Ovary (tissue), 10 donors: ENCODE results near the gene ZNF708. TPM values are rescaled to one million over a fixed set of nuclear protein-coding genes. Genes with fewer than 3 reads are reported as not detected.
A peak's percentile ranks its signal among the peaks of the same experiment; 100 is the strongest.
"Not testable (repeated sequence)": the region's sequence is repeated elsewhere in the genome, so short reads cannot be mapped to it uniquely, and the experiment has no call there.

Source experiments
- DNase-seq, 5 donors: peaks; one replicate each; pipeline ENCODE4 v3.0.0-alpha.2; 2019 to 2020
- H3K27ac ChIP-seq, 2 donors: fragments of 200-600 bp; one replicate each; pipeline versions ENCODE4 v1.5.1 to v1.8.0; 2019 to 2022
- H3K27me3 ChIP-seq: fragments of 200-600 bp; one replicate; pipeline ENCODE4 v1.8.0; 2022
- H3K36me3 ChIP-seq: fragments of 200-600 bp; sonication (generic); one replicate; pipeline ENCODE4 v1.5.1; 2019
- H3K4me1 ChIP-seq: one replicate; pipeline ENCODE4 v1.8.1; 2013; ENCODE audit warnings: mild to moderate bottlenecking, moderate library complexity; ENCODE audit not compliant: insufficient read depth
- H3K4me3 ChIP-seq: fragments of 200-600 bp; sonication (generic); one replicate; pipeline ENCODE4 v1.5.1; 2017
- H3K9me3 ChIP-seq, 2 donors: fragments of 200-600 bp in 1 of 2; sonication (generic) in 1 of 2; one replicate each; pipeline versions ENCODE4 v1.5.1 to v1.8.1; 2013 to 2019; ENCODE audit warnings: mild to moderate bottlenecking in 1 of 2, moderate library complexity in 1 of 2
- EP300 ChIP-seq: sonication (generic); formaldehyde crosslinking; IDR thresholded peaks from one replicate; pipeline ENCODE4 v1.6.1; 2017; ENCODE audit warnings: antibody characterized with exemption
- POLR2A ChIP-seq: fragments of 450-650 bp; IDR thresholded peaks from one replicate; pipeline ENCODE4 v1.6.1; 2017; ENCODE audit warnings: antibody characterized with exemption, mild to moderate bottlenecking, moderate library complexity
- WGBS, 3 donors: extraction: QIAGEN DNeasy Blood & Tissue Kit in 1 of 3; methylation state at CpG; one replicate each; pipeline versions ENCODE4 v1.1.5 to v1.1.7; 2013 to 2017; 5-methylcytosine and 5-hydroxymethylcytosine counted together
- intact Hi-C, 4 donors: fragments of 100-400 bp; cut with DNase I; formaldehyde crosslinking; loops; one replicate each; pipeline versions ENCODE4 v1.11.0 to v1.15.1; 2022 to 2023
- long read RNA-seq, 3 donors: library from polyadenylated mRNA in 2 of 3; unstranded in 2 of 3; transcript quantifications; one replicate each; pipeline ENCODE4 v2.0.0 and lab custom pipeline, GENCODE V29; 2021 to 2026
- polyA plus RNA-seq, 2 donors: library from polyadenylated mRNA; stranded (reverse); fragments of 200-250 nt in 1 of 2; fragments of 350-450 nt in 1 of 2; fragmentation: Illumina TruSeq in 1 of 2; extraction: RNeasy Lipid Tissue Mini Kit (QIAGEN cat#74804) in 1 of 2; gene quantifications; one replicate each; pipeline ENCODE4 v1.2.3, GENCODE V29; 2013 to 2014
- total RNA-seq, 7 donors: library from RNA; depleted of rRNA in 2 of 7; stranded (reverse); fragments of >200 nt in 2 of 7; fragmentation: NEBNext Ultra II Directional in 3 of 7; extraction: Animal tissue kit (Norgen Biotek cat#: 25700) in 3 of 7; gene quantifications; one replicate each; pipeline versions ENCODE4 v1.1.0 to v1.2.4, GENCODE V29; 2016 to 2023
- TF ChIP-seq, protein P1 (sequence below), 3 donors: fragments of 450-650 bp in 2 of 3; fragments of 200-600 bp in 1 of 3; IDR thresholded peaks; one replicate each; pipeline versions ENCODE4 v1.5.1 to v1.8.0; 2016 to 2022; ENCODE audit warnings: antibody characterized with exemption in 3 of 3, mild to moderate bottlenecking in 1 of 3
- donor health status: DM: no; HTN: no; CAD: no; lungs with moderate emphysema.
- donor health status: DM: no; HTN: no; CAD: no.
- donor health status: Bipolar disorder and iron deficiency.
- donor health status: DM: yes; HTN: yes; CAD: no.
- donor health status: DM: no; HTN: no; CAD: no.
- donor health status: DM: yes; HTN: yes; CAD: no.

ZNF708 gene
- total RNA-seq (10 to 100 TPM; 11.4 to 56.5 (median 24.6) TPM), polyA plus RNA-seq (10 to 100 TPM; 14.7 to 16.3 TPM)
- long read RNA-seq, donor 1, full-length matches to known transcripts, result 30 of 38 reads
- long read RNA-seq, donor 1, partial matches to known transcripts, result 2 of 38 reads
- long read RNA-seq, donor 1, other reads (novel, unspliced or antisense), result 6 of 38 reads
- long read RNA-seq, donor 2, full-length matches to known transcripts, result 7 of 47 reads
- long read RNA-seq, donor 2, partial matches to known transcripts, result 40 of 47 reads
- long read RNA-seq, donor 2, other reads (novel, unspliced or antisense), result 0 of 47 reads
- long read RNA-seq, donor 3, partial matches to known transcripts, result 1 of 5 reads
- long read RNA-seq, donor 3, other reads (novel, unspliced or antisense), result 4 of 5 reads

DNA sequence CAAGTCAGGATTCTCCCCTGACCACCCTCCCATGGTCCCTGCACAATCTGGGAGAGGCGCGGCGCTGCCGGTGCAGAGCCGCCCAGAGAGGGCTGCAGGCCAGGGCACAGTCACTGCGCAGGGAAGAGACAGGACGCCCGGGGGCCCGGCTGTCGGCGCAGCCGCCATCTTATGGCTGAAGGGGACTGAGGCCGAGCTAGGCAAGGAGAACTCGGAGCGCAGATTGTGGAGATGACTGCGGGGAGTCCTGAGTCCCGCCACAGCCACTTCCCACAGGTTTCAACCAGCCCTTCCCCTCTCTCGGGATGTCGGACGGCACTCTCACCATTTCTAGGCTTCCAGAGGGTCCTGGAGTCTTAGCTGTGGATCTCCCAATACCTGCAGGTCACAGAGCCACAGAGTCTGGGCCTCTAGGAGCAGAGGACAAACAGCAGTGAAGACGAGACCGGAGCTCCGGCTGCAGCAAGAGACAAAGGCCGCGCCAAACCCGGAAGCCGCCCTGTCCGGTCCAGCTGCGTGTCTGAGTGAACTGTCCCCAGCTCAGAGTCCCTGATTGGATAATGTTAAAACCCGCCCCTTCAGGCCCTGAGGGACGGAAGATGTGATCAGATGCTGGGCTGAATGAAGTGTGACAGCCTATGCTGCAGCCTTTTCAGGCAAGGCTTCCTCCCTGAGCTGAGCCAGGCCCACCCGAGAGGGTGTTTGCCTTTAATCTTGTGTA is at the start of gene ZNF708:
TSS of gene ZNF708 (minus strand) at position 526 of the 721 bp plus-strand sequence. CDS start at position 328, 198 bp downstream.
- intact Hi-C loops, result no loop called here
- no peaks in the 10 kb centered on the region for H3K9me3 ChIP-seq

DNA sequence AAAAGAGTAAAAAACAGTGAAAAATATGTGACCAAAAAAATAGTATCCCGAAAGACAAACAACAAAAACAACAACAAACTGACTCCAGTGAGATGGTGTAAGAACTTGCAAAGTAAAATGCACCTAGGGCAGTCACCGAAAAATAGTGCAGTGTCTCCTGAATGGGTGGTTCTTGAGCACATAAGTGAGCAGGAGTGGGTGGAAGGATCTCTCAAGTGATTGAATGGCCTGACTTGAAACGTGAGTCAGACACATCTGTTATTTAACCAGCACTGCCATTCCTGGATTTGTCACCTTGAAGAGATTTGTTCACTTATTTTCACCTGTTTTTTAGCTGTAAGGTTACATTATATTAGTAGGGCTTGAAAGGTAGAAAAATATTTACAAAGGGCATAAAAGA is 33.1 kb upstream of the ZNF708 start:
- Histone ChIP-seq H3K36me3 (no peaks in the 10 kb centered on the region), H3K9me3 (no peaks in the 10 kb centered on the region), H3K27ac (no peak overlapping the region), H3K4me3 (no peak overlapping the region), H3K4me1 (no peaks in the 10 kb centered on the region), H3K27me3 (no peaks in the 10 kb centered on the region)
- intact Hi-C loops, result no loop called here
- WGBS, 3 donors, result 88 to 93% (median 92%) methylated on average over 3 of the region's 3 CpGs
- no peak for TF ChIP-seq POLR2A
- TF ChIP-seq, protein P1, sequence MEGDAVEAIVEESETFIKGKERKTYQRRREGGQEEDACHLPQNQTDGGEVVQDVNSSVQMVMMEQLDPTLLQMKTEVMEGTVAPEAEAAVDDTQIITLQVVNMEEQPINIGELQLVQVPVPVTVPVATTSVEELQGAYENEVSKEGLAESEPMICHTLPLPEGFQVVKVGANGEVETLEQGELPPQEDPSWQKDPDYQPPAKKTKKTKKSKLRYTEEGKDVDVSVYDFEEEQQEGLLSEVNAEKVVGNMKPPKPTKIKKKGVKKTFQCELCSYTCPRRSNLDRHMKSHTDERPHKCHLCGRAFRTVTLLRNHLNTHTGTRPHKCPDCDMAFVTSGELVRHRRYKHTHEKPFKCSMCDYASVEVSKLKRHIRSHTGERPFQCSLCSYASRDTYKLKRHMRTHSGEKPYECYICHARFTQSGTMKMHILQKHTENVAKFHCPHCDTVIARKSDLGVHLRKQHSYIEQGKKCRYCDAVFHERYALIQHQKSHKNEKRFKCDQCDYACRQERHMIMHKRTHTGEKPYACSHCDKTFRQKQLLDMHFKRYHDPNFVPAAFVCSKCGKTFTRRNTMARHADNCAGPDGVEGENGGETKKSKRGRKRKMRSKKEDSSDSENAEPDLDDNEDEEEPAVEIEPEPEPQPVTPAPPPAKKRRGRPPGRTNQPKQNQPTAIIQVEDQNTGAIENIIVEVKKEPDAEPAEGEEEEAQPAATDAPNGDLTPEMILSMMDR (IDR thresholded peaks at IDR 0.05), result no peak
- TF ChIP-seq EP300, result no peak
- DNase-seq, result no peak

More for the DNA sequence above, at the start of gene ZNF708:
- peak within 1 kb of the TSS; percentile 78 for H3K4me3 ChIP-seq
- peak; percentile 82 to 85 (median 85) for DNase-seq
- H3K36me3 ChIP-seq, result no peaks in the 10 kb centered on the region
- WGBS, 3 donors, result 0% methylated on average over 32 of the region's 32 CpGs
- TF ChIP-seq, protein P1 (IDR thresholded peaks at IDR 0.05), result no peak
- TF ChIP-seq POLR2A, result peak; percentile 66
- H3K27me3 ChIP-seq, result no peaks in the 10 kb centered on the region
- peaks cover 6% of the 10 kb centered on the region for H3K4me1 ChIP-seq
- peak within 1 kb of the TSS; percentile 84 to 96 for H3K27ac ChIP-seq

DNA sequence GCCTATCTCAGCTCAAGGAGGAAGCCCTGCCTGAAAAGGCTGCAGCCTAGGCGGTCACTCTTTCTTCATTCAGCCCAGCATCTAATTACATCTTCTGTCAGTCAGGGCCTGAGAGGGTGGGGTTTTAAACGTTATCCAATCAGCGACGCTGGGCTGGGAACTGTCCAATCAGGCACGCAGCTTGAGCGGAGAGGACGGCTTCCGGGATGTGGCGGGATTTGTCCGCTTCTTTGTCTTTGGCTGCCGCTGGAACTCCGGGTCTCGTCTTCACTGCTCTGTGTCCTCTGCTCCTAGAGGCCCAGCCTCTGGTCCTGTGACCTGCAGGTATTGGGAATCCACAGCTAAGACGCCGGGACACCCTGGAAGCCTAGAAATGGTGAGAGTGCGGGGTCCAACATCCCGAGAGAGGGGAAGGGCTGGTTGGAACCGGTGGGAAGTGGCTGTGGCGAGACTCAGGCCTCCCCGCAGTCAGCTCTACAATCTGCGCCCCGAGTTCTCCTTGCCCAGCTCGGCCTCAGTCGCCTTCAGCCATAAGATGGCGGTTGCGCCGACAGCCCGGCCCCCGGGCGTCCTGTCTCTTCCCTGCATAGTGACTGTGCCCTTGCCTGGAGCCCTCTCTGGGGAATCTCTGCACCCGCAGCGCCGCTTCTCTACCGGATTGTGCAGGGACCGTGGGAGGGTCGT is 29.7 kb upstream of the ZNF708 start, which contains the start of gene ZNF738:
TSS of gene ZNF738 (plus strand) at position 233 of the 684 bp plus-strand sequence. CDS start at position 374, 141 bp downstream.
- Histone ChIP-seq H3K4me1 (no peaks in the 10 kb centered on the region), H3K27me3 (no peaks in the 10 kb centered on the region), H3K36me3 (no peaks in the 10 kb centered on the region), H3K4me3 (peak within 1 kb of the TSS; percentile 77), H3K9me3 (no peaks in the 10 kb centered on the region), H3K27ac (peak within 1 kb of the TSS; percentile 47 to 51)
- no peak for TF ChIP-seq POLR2A
- no peak for TF ChIP-seq EP300
- TF ChIP-seq, protein P1 (IDR thresholded peaks at IDR 0.05), result no peak
- 0% methylated on average over 36 of the region's 36 CpGs for WGBS, 3 donors
- peak; percentile 88 to 93 (median 90) for DNase-seq
- intact Hi-C loops, result no loop called here

DNA sequence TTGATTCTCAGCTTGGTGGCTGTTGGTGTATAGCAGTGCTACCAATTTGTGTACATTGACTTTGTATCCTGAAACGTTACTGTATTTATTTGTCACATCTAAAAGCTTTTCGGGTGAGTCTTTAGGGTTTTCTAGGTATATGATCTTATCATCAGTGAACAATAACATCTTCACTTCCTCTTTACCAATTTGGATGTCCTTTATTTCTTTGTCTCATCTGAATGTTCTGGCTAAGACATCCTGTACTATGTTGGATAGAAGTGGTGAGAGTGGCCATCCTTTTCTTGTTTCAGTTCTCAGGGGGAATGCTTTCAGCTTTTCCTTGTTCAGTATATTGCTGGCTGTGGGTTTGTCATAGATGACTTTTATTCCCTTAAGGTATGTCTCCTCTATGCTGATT is 23.6 kb upstream of the ZNF708 start:
- 34 to 73% (median 43%) methylated on average over 2 of the region's 2 CpGs for WGBS, 3 donors
- Histone ChIP-seq H3K27ac (no peak overlapping the region), H3K27me3 (no peaks in the 10 kb centered on the region), H3K9me3 (no peaks in the 10 kb centered on the region), H3K36me3 (no peaks in the 10 kb centered on the region), H3K4me3 (no peak overlapping the region), H3K4me1 (no peaks in the 10 kb centered on the region)
- intact Hi-C loops, result no loop called here
- no peak for DNase-seq
- TF ChIP-seq, protein P1 (IDR thresholded peaks at IDR 0.05), result no peak
- no peak for TF ChIP-seq EP300
- no peak for TF ChIP-seq POLR2A

DNA sequence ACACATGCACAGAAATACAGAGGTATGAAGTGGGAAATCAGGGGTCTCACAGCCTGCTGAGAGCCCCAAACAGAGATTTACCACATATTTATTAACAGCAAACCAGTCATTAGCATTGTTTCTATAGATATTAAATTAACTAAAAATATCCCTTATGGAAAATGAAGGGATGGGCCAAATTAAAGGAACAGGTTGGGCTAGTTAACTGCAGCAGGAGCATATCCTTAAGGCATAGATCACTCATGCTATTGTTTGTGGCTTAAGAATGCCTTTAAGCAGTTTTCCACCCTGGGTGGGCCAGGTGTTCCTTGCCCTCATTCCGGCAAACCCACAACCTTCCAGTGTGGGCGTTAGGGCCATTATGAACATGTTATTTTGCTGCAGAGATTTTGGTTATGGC is 15.6 kb upstream of the ZNF708 start:
- H3K9me3 ChIP-seq, intact Hi-C loops, H3K27ac ChIP-seq, H3K36me3 ChIP-seq, H3K4me3 ChIP-seq, H3K27me3 ChIP-seq, H3K4me1 ChIP-seq, DNase-seq: not testable (repeated sequence)
- WGBS, 3 donors, result 45 to 65% (median 47%) methylated on average over 2 of the region's 2 CpGs
